Measurements from ENCODE around the gene BRD9.

BRD9 gene

DNA sequence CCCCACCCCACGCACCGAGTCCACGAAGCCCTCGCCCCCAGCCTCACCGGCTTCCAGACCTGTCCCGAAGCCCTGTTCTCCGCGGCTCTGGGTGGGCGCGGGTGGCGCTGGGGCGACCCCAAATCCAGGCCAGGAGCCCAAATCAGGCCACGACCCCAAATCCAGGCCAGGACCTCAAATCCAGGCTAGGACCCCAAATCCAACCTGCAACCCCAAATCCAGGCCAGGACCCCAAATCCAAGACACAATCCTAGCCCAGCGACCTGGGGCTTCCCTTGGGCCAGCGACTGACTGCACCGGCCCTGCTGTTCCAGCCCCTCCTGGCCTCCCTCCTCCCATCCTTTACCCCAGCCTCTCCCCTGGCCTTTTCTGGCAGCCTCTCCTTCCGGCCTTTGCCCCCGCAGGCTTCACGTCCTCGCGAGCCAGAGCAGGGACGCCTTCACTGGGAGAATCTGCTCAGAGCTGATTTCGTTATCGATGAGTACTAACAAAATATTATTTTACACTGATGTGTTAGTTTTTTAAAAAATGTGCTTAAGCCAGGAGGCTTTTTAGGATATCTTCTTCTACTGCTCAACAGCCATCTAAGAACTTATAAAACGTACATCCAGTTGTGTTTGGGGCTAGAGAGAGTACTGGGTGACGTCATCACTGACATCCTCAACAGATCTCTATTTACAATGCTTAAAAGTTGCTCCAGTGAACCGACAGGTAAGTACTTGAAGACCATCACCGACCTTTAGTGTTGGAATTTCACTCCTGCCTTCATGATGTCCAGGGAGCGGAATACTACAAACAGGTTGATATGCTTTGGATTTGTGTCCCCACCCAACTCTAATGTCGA is 34.8 kb upstream of the BRD9 start:
- no peak for DNase-seq (ENCODE audit: extremely low spot score)
- CTCF ChIA-PET, result no interaction called here
- POLR2A ChIA-PET, result no interaction called here
- TF ChIP-seq BHLHE40 (IDR thresholded peaks at IDR 0.05; ENCODE audit: borderline replicate concordance) (no peak), FOXA1 (IDR thresholded peaks at IDR 0.05) (no peak), HDGF (IDR thresholded peaks at IDR 0.05; ENCODE audit: borderline replicate concordance) (no peak)

DNA sequence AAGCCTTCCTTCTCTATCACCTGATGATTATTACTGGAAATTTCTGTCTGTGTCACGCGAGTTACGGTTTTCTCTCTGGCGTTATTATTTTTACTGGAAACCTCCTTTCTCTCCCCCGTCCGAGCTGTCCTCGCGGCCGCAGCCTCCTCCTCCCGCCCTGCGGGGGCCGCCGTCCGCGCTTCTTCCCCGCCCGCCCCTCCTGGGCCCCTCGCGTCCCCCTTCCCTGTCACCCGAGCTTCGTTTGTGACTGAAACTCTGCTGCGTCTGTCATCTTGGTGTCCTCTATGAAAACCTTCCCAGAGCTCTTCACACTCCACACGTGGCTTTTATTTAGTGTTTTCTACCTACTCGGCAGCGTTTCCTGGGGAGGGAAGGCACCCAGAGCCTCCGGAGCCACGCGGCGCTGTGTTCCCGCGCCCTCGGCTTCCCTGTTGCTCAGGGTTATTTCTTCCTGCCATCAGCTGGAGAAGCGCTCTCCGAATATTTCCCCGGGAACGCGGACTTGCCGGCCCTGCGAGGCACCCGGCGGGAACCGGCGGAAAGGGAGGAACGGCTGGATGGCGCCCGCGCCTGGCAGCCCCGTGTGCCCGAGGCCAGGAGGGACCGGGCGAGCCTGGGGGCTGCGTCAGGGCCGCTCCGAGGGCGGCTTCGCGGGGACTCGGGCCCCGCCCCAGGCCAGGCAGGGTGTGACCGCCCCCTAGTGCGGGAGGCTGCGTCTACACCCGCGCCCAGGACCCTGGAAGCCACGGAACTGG is 34.0 kb upstream of the BRD9 start:
- DNase-seq (ENCODE audit: extremely low spot score), result no peak
- TF ChIP-seq ARNT (IDR thresholded peaks at IDR 0.05) (no peak), FOXK2 (IDR thresholded peaks at IDR 0.05) (no peak), BHLHE40 (IDR thresholded peaks at IDR 0.05; ENCODE audit: borderline replicate concordance) (no peak), FOXM1 (IDR thresholded peaks at IDR 0.05; ENCODE audit: borderline replicate concordance) (no peak), NFRKB (IDR thresholded peaks at IDR 0.05) (no peak), FOXA1 (IDR thresholded peaks at IDR 0.05) (no peak), L3MBTL2 (conservative IDR thresholded peaks at IDR 0.05) (no peak), HDGF (IDR thresholded peaks at IDR 0.05; ENCODE audit: borderline replicate concordance) (no peak), SP1 (IDR thresholded peaks at IDR 0.05) (no peak), TARDBP (IDR thresholded peaks at IDR 0.05) (no peak), ZNF384 (IDR thresholded peaks at IDR 0.05) (no peak), ELF4 (IDR thresholded peaks at IDR 0.05) (no peak), SUZ12 (IDR thresholded peaks at IDR 0.05) (no peak), CTBP1 (IDR thresholded peaks at IDR 0.05; ENCODE audit: borderline replicate concordance) (no peak), LEF1 (IDR thresholded peaks at IDR 0.05; ENCODE audit: borderline replicate concordance) (no peak)
- TF ChIP-seq, protein P1, sequence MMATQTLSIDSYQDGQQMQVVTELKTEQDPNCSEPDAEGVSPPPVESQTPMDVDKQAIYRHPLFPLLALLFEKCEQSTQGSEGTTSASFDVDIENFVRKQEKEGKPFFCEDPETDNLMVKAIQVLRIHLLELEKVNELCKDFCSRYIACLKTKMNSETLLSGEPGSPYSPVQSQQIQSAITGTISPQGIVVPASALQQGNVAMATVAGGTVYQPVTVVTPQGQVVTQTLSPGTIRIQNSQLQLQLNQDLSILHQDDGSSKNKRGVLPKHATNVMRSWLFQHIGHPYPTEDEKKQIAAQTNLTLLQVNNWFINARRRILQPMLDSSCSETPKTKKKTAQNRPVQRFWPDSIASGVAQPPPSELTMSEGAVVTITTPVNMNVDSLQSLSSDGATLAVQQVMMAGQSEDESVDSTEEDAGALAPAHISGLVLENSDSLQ (IDR thresholded peaks at IDR 0.05), result no peak
- ChIA-PET CTCF (no interaction called here), POLR2A (no interaction called here)

DNA sequence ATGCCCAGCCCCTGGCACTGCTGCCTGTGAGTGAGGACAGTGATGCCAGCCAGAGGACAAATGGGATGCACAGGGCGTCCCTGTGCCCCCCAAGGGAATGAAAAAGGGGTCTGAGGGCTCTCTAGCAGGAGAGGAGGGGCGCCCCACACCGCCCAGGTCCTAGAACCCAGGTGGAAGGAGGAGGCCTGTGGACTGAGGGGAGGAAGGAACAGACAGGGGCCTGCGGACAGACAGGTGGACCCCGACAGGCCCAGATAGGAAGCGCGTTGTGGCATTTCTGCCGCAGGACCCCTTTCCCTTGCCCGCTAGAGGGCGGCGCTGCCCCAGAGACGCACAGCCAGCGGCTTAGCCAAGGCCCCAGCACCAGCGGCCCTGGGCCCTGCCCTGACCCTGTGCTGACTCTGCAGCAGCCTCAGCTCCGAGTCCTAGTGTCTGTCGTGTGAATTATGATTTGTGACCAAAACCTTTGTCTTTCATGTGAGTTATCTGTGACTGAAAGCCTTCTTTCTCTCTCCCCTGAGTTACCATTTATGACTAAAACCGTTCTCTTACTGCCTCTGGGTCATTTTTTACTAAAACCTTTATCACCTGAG is 30.8 kb upstream of the BRD9 start:
- TF ChIP-seq FOXA1 (IDR thresholded peaks at IDR 0.05) (no peak), CTBP1 (IDR thresholded peaks at IDR 0.05; ENCODE audit: borderline replicate concordance) (no peak), BHLHE40 (IDR thresholded peaks at IDR 0.05; ENCODE audit: borderline replicate concordance) (no peak), LEF1 (IDR thresholded peaks at IDR 0.05; ENCODE audit: borderline replicate concordance) (no peak), FOXK2 (IDR thresholded peaks at IDR 0.05) (no peak), ARNT (IDR thresholded peaks at IDR 0.05) (no peak), NFRKB (IDR thresholded peaks at IDR 0.05) (no peak)
- TF ChIP-seq, protein P1 (IDR thresholded peaks at IDR 0.05), result peak; percentile 50
- peak; percentile 91 for DNase-seq (ENCODE audit: extremely low spot score)
- ChIA-PET CTCF (interaction anchor here (0.5 to 1.7 kb wide), 19 partner anchors 10 to 720 kb away, joined by 3 to 11 read pairs (median 5); no protein-coding TSS in a partner anchor), POLR2A (no interaction called here)

DNA sequence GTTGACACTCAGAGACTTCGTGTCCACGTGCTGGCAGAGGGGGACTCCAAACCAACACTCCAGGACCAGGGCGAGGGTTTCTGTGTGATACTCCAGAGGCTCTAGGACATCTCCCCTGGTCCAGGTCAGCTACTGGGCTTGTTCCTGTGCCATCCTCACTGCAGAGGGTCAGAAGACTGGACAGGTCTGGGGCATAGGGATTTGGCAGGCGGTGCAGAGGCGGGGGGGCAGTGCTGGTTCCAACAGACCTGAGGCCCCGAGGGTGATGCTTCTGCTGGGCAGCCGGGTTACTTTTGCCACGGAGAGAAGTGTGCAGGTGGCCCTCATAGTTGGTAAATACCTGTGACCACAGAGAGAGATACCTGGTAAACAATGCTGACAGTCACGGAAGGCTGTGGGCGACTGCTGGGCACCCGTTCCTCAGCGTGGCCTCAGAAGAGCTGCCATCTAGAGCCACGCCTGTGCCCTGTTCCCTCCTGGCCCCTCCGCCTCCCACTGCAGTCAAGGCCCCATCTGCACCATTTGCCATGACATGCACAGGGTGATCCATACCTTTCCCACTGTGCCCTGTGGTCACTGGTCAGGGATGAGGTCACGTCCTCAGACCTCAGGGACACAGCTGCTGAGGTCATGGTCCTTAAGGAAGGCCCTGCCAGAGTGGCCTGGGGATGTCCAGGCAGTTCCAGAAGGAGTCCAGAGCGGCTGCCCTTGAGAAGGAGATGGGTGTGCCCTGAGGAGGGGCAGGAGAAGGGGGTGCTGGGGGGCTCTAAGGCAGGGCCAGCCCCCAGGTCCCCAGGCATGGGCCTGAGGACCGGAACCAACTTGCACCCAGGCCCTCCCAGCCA is 30.1 kb upstream of the BRD9 start:
- CTCF ChIA-PET, result interaction anchor here (1.1 to 4.4 kb wide), 8 partner anchors 10 to 251 kb away, joined by 3 to 21 read pairs (median 7); no protein-coding TSS in a partner anchor
- no peak for DNase-seq (ENCODE audit: extremely low spot score)
- no peak for TF ChIP-seq L3MBTL2 (conservative IDR thresholded peaks at IDR 0.05)
- POLR2A ChIA-PET, result no interaction called here

DNA sequence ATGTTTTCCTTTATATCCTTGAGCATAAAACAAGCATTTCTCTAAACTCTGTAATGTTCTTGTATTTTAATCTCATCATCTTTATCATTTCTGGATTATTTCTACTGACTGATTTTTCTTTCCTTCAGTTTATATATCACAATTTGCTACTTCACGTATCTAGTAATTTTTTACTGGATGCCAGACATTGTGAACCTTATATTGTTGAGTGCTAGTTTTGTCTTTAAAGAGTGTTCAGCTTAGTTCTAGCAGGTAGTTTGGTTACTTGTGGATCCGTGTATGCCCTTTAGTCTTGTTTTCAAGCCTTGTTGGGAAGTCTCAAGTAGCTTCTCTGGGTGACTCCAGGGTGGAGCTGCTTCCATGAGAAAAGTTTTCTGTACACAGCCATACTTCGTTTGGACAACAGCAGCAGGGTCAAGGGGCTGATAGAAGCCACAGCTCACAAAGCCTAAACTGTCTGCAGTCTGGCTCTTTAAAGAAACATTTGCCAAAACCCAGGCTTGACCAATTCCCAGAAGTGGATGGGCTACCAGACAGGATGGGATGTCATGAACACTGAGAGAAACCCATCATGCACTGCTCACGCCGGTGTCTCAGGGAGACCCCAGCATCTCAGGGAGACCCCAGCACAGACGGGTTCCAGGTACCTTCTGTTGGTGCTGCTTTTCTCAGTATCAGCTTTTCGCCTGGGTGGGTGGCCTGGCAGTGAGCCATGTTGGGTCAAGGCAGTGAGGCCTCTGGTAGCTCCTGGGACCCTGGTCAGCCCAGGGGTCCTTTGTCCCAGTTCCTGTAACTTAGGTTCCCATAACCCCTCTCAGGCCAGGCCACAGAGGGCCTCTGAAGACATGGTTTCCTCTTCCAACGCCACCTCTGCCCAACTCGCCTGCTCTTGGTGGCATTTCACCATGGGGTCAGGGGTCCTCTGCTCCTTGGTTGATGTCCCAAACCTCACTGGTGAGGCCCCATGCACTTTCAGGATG is 29.1 kb upstream of the BRD9 start:
- CTCF ChIA-PET, result interaction anchor here (1.2 to 4.4 kb wide), 4 partner anchors 25 to 252 kb away, joined by 3 to 21 read pairs (median 4); no protein-coding TSS in a partner anchor
- POLR2A ChIA-PET, result no interaction called here

More for the DNA sequence above, 29.1 kb upstream of the BRD9 start:
- TF ChIP-seq SUZ12 (IDR thresholded peaks at IDR 0.05), result no peak
- no peak for TF ChIP-seq TARDBP (IDR thresholded peaks at IDR 0.05)
- no peak for TF ChIP-seq FOXK2 (IDR thresholded peaks at IDR 0.05)
- no peak for TF ChIP-seq SP1 (IDR thresholded peaks at IDR 0.05)
- no peak for TF ChIP-seq LEF1 (IDR thresholded peaks at IDR 0.05; ENCODE audit: borderline replicate concordance)
- no peak for TF ChIP-seq BHLHE40 (IDR thresholded peaks at IDR 0.05; ENCODE audit: borderline replicate concordance)
- TF ChIP-seq HDGF (IDR thresholded peaks at IDR 0.05; ENCODE audit: borderline replicate concordance), result no peak
- no peak for TF ChIP-seq CTBP1 (IDR thresholded peaks at IDR 0.05; ENCODE audit: borderline replicate concordance)
- TF ChIP-seq ELF4 (IDR thresholded peaks at IDR 0.05), result no peak
- no peak for TF ChIP-seq FOXA1 (IDR thresholded peaks at IDR 0.05)
- TF ChIP-seq, protein P1 (IDR thresholded peaks at IDR 0.05), result no peak
- no peak for TF ChIP-seq ZNF384 (IDR thresholded peaks at IDR 0.05)
- no peak for TF ChIP-seq FOXM1 (IDR thresholded peaks at IDR 0.05; ENCODE audit: borderline replicate concordance)
- no peak for TF ChIP-seq NFRKB (IDR thresholded peaks at IDR 0.05)
- TF ChIP-seq ARNT (IDR thresholded peaks at IDR 0.05), result no peak
- no peak for DNase-seq (ENCODE audit: extremely low spot score)

All from HEK293T (cell line).